SK-N-SH (cell line): ENCODE measurements around the gene UBE2S. TPM values are rescaled to one million over a fixed set of nuclear protein-coding genes. Genes with fewer than 3 reads are reported as not detected.

Experiments used
- CTCF ChIA-PET: fragments of 300-600, 350-600 bp; formaldehyde crosslinking; extraction: SDS; loops from one replicate; lab custom pipeline; 2021; lab: Yijun Ruan, JAX
- POLR2A ChIA-PET: fragments of 350-600 bp; sonication (Branson Sonifier 250); formaldehyde crosslinking; extraction: SDS; loops from one replicate; lab custom pipeline; 2020; ENCODE audit warnings: antibody characterized with exemption, inconsistent platforms; lab: Yijun Ruan, JAX
- DNase-seq: peaks from one replicate; pipeline ENCODE4 v3.0.0; 2012
- H2AFZ ChIP-seq: fragments of 200-600 bp; sonication (generic); 2 replicates; pipeline ENCODE4 v1.8.1; 2016; ENCODE audit warnings: antibody characterized with exemption, mild to moderate bottlenecking, low read depth
- H3F3A ChIP-seq: fragments of 200-600 bp; sonication (generic); replicated peaks from 2 replicates; pipeline ENCODE3; 2016; ENCODE audit warnings: antibody characterized with exemption, mild to moderate bottlenecking; ENCODE audit not compliant: insufficient read depth
- H3K27ac ChIP-seq, 2 experiments: fragments of 200-500 bp in 1 of 2; fragments of 200-600 bp in 1 of 2; sonication (Bioruptor generic) in 1 of 2; sonication (generic), shearing (Covaris generic) in 1 of 2; 2 replicates each; pipeline versions ENCODE4 v1.5.1 to v1.6.1; 2014 to 2016; ENCODE audit warnings: low read depth in 2 of 2, inconsistent platforms in 1 of 2, low read length in 1 of 2, mild to moderate bottlenecking in 1 of 2, mixed read lengths in 1 of 2
- H3K27me3 ChIP-seq: fragments of 200-600 bp; sonication (generic), shearing (Covaris generic); 2 replicates; pipeline ENCODE4 v1.6.1; 2016; ENCODE audit warnings: mixed run types; ENCODE audit not compliant: insufficient read depth
- H3K36me3 ChIP-seq, 2 experiments: fragments of 200-500 bp in 1 of 2; fragments of 200-600 bp in 1 of 2; sonication (Bioruptor generic) in 1 of 2; sonication (generic) in 1 of 2; replicated peaks in 1 of 2; 2 replicates each; pipeline versions ENCODE3 to v1.5.1; 2014 to 2016; ENCODE audit warnings: low read length in 1 of 2, mild to moderate bottlenecking in 1 of 2; ENCODE audit not compliant: insufficient read depth in 2 of 2, control insufficient read depth in 1 of 2
- H3K4me1 ChIP-seq, 2 experiments: fragments of 200-500 bp in 1 of 2; fragments of 200-600 bp in 1 of 2; sonication (Bioruptor generic) in 1 of 2; sonication (generic), shearing (Covaris generic) in 1 of 2; 2 replicates each; pipeline versions ENCODE4 v1.5.1 to v1.6.1; 2014 to 2016; ENCODE audit warnings: low read depth in 1 of 2, low read length in 1 of 2, mixed run types in 1 of 2; ENCODE audit not compliant: insufficient read depth in 2 of 2, control insufficient read depth in 1 of 2
- H3K4me2 ChIP-seq: fragments of 200-600 bp; sonication (generic), shearing (Covaris generic); 2 replicates; pipeline ENCODE4 v1.6.1; 2017; ENCODE audit warnings: mixed run types
- H3K4me3 ChIP-seq, 2 experiments: fragments of 200-500 bp in 1 of 2; fragments of 200-600 bp in 1 of 2; sonication (Bioruptor generic) in 1 of 2; sonication (generic), shearing (Covaris generic) in 1 of 2; 2 replicates each; pipeline versions ENCODE4 v1.5.1 to v1.8.1; 2014 to 2016; ENCODE audit warnings: low read depth in 2 of 2, inconsistent platforms in 1 of 2, low read length in 1 of 2, mild to moderate bottlenecking in 1 of 2, mixed read lengths in 1 of 2, moderate library complexity in 1 of 2
- H3K79me2 ChIP-seq: fragments of 200-600 bp; sonication (generic); 2 replicates; pipeline ENCODE4 v1.8.1; 2017; ENCODE audit warnings: mild to moderate bottlenecking; ENCODE audit not compliant: insufficient read depth
- H3K9ac ChIP-seq: fragments of 200-600 bp; sonication (generic); 2 replicates; pipeline ENCODE4 v1.6.1; 2017; ENCODE audit warnings: mixed run types
- H3K9me2 ChIP-seq: fragments of 200-600 bp; sonication (generic); 2 replicates; pipeline ENCODE4 v1.6.1; 2017; ENCODE audit warnings: mixed run types
- H3K9me3 ChIP-seq: fragments of 200-600 bp; sonication (generic); 2 replicates; pipeline ENCODE4 v1.6.1; 2017; ENCODE audit warnings: mixed run types, mild to moderate bottlenecking, moderate library complexity
- H4K20me1 ChIP-seq: fragments of 200-600 bp; sonication (generic); 2 replicates; pipeline ENCODE4 v1.6.1; 2017; ENCODE audit warnings: mild to moderate bottlenecking, mixed run types; ENCODE audit not compliant: insufficient read depth
- CHD2 ChIP-seq: fragments of 150-350 bp; IDR thresholded peaks from 2 replicates; pipeline ENCODE4 v1.6.1; 2018; ENCODE audit warnings: low read length; ENCODE audit not compliant: partially characterized antibody
- FOXJ3 ChIP-seq: sonication (generic); formaldehyde crosslinking; IDR thresholded peaks from 2 replicates; pipeline ENCODE4 v1.5.1; 2020; ENCODE audit warnings: mild to moderate bottlenecking, missing genetic modification reagents
- GATA2 ChIP-seq: sonication (generic); formaldehyde crosslinking; IDR thresholded peaks from 2 replicates; pipeline ENCODE4 v1.5.0; 2020; ENCODE audit warnings: mild to moderate bottlenecking, missing genetic modification reagents
- NRF1 ChIP-seq: IDR thresholded peaks from 2 replicates; pipeline ENCODE4 v1.6.1; 2012; ENCODE audit warnings: low read depth, mild to moderate bottlenecking, low read length
- REST ChIP-seq: IDR thresholded peaks from 2 replicates; pipeline ENCODE4 v1.6.1; 2012; ENCODE audit warnings: mild to moderate bottlenecking, low read depth, low read length, moderate library complexity
- SIN3A ChIP-seq: IDR thresholded peaks from 2 replicates; pipeline ENCODE4 v1.6.1; 2012; ENCODE audit warnings: low read depth, mild to moderate bottlenecking, low read length, moderate library complexity, borderline replicate concordance
- SMC3 ChIP-seq: IDR thresholded peaks from 2 replicates; pipeline ENCODE4 v1.6.1; 2012; ENCODE audit warnings: low read depth, low read length, improper control_type of control experiment
- TAF1 ChIP-seq: IDR thresholded peaks from 2 replicates; pipeline ENCODE4 v1.6.1; 2012; ENCODE audit warnings: low read depth, mild to moderate bottlenecking, low read length, moderate library complexity, borderline replicate concordance
- ZBTB33 ChIP-seq: IDR thresholded peaks from 2 replicates; pipeline ENCODE4 v1.4.0; 2012; ENCODE audit warnings: low read depth, borderline replicate concordance
- WGBS: methylation state at CpG from one replicate; pipeline ENCODE4 v1.1.6; 2017; ENCODE audit warnings: low lambda C conversion rate; 5-methylcytosine and 5-hydroxymethylcytosine counted together
- polyA plus RNA-seq, 3 experiments: library from polyadenylated mRNA; depleted of rRNA; stranded (reverse); fragments of >200 nt; gene quantifications; 2 replicates each; pipeline ENCODE4 v1.2.3, GENCODE V29; 2012

Gene UBE2S
- polyA plus RNA-seq, 1 of the 3 experiments (the other 2 are of a cell fraction): 133 TPM

GRCh38 chr19:55436847-55437246, 29.3 kb upstream of the UBE2S start:
- WGBS: 47% methylated on average over 8 of the region's 8 CpGs
- Histone ChIP-seq H4K20me1 (no peaks in the 10 kb centered on the region), H3F3A (no peaks in the 10 kb centered on the region), H3K79me2 (no peaks in the 10 kb centered on the region), H3K4me3 (no peak overlapping the region), H2AFZ (no peak overlapping the region), H3K4me2 (no peak overlapping the region), H3K9ac (no peak overlapping the region), H3K27ac (no peak overlapping the region), H3K4me1 (peaks cover 0 to 6% of the 10 kb centered on the region in 2 experiments; a peak in 1 of 4 replicates), H3K27me3 (peaks cover 19% of the 10 kb centered on the region), H3K9me2 (no peaks in the 10 kb centered on the region), H3K9me3 (no peaks in the 10 kb centered on the region), H3K36me3 (no peaks in the 10 kb centered on the region)
- POLR2A ChIA-PET: no interaction called here
- TF ChIP-seq ZBTB33 (no peak), FOXJ3 (no peak), TAF1 (no peak), CHD2 (no peak), REST (no peak), SMC3 (no peak), GATA2 (CRISPR knock-in tag) (no peak)
- CTCF ChIA-PET: interaction anchor here (0.8 to 1.8 kb wide), 4 partner anchors 17 to 295 kb away, joined by 3 to 7 read pairs (median 4); no protein-coding TSS in a partner anchor
- no peak for DNase-seq

- no peak overlapping the region for H3K4me2 ChIP-seq
- 68% methylated on average over 4 of the region's 4 CpGs for WGBS
- no peak overlapping the region for H3K27ac ChIP-seq
- no peaks in the 10 kb centered on the region for H3K36me3 ChIP-seq
- DNase-seq: no peak
- ChIA-PET POLR2A (no interaction called here), CTCF (no interaction called here)
- TF ChIP-seq SIN3A: no peak
- TF ChIP-seq NRF1: no peak
- no peaks in the 10 kb centered on the region for H3K79me2 ChIP-seq
- H3K9me3 ChIP-seq: no peaks in the 10 kb centered on the region
- no peak overlapping the region for H3K9ac ChIP-seq
- no peak overlapping the region for H3K4me3 ChIP-seq
- H3K27me3 ChIP-seq: 0 out of 2 replicates have a peak, but pooled peaks cover 6% of the 10 kb centered on the region
- no peaks in the 10 kb centered on the region; a peak in 1 of 4 replicates for H3K4me1 ChIP-seq
- H4K20me1 ChIP-seq: no peaks in the 10 kb centered on the region
- no peaks in the 10 kb centered on the region for H3F3A ChIP-seq
- no peak overlapping the region for H2AFZ ChIP-seq
- H3K9me2 ChIP-seq: no peaks in the 10 kb centered on the region
These were observed 27.4 kb upstream of the UBE2S start for GRCh38 chr19:55435020-55435419.
